Stomach (tissue), 9 donors: ENCODE results near the gene FBN2. TPM values are rescaled to one million over a fixed set of nuclear protein-coding genes. Genes with fewer than 3 reads are reported as not detected.
"Not testable (repeated sequence)": the region's sequence is repeated elsewhere in the genome, so short reads cannot be mapped to it uniquely, and the experiment has no call there.

Experiments used
- DNase-seq, 2 donors: peaks; one replicate each; pipeline versions ENCODE4 v3.0.0 to v3.0.0-alpha.2; 2013 to 2019
- H3K27ac ChIP-seq, 5 donors: fragments of 200-600 bp in 4 of 5; sonication (generic) in 4 of 5; one replicate each; pipeline ENCODE4 v1.5.1; 2013 to 2019; ENCODE audit warnings: mild to moderate bottlenecking in 1 of 5, moderate library complexity in 1 of 5
- H3K27me3 ChIP-seq, 3 donors: fragments of 200-600 bp; sonication (generic); one replicate each; pipeline ENCODE4 v1.5.1; 2017 to 2019; ENCODE audit warnings: mixed run types in 1 of 3
- H3K36me3 ChIP-seq, 4 donors: fragments of 200-600 bp; sonication (generic); 1 replicate in 3 of 4; 2 replicates in 1 of 4; pipeline ENCODE4 v1.5.1; 2016 to 2019
- H3K4me1 ChIP-seq, 4 donors: fragments of 200-600 bp; sonication (generic); one replicate each; pipeline ENCODE4 v1.5.1; 2016 to 2019
- H3K4me3 ChIP-seq, 4 donors: fragments of 200-600 bp; sonication (generic) in 3 of 4; one replicate each; pipeline ENCODE4 v1.5.1; 2016 to 2019; ENCODE audit warnings: mild to moderate bottlenecking in 1 of 4
- H3K9me3 ChIP-seq, 4 donors: fragments of 200-600 bp; sonication (generic); one replicate each; pipeline ENCODE4 v1.5.1; 2016 to 2019
- EP300 ChIP-seq: sonication (generic); formaldehyde crosslinking; IDR thresholded peaks from one replicate; pipeline ENCODE4 v1.6.1; 2017; ENCODE audit warnings: antibody characterized with exemption
- POLR2A ChIP-seq, 4 donors: fragments of 450-650 bp; IDR thresholded peaks; one replicate each; pipeline ENCODE4 v1.6.1; 2016; ENCODE audit warnings: antibody characterized with exemption in 4 of 4, control low read depth in 2 of 4, mild to moderate bottlenecking in 1 of 4, moderate library complexity in 1 of 4
- POLR2AphosphoS5 ChIP-seq, 3 donors: sonication (generic); formaldehyde crosslinking; IDR thresholded peaks; one replicate each; pipeline ENCODE4 v1.6.1; 2016; ENCODE audit warnings: antibody characterized with exemption in 3 of 3
- WGBS, 5 donors: extraction: QIAGEN DNeasy Blood & Tissue Kit in 3 of 5; methylation state at CpG; one replicate each; pipeline versions ENCODE4 v1.1.5 to v1.1.7; 2013 to 2018; 5-methylcytosine and 5-hydroxymethylcytosine counted together
- intact Hi-C: fragments of 100-400 bp; cut with DNase I; formaldehyde crosslinking; loops from one replicate; pipeline ENCODE4 v1.15.1; 2023; ENCODE audit warnings: low total_unique reads
- polyA plus RNA-seq, 3 donors: library from polyadenylated mRNA; stranded (reverse); fragments of 200-250 nt; gene quantifications; one replicate each; pipeline ENCODE4 v1.2.3, GENCODE V29; 2013
- total RNA-seq, 5 donors: library from RNA; depleted of rRNA; stranded (reverse); fragments of >200 nt; gene quantifications; one replicate each; pipeline versions ENCODE4 v1.1.0 to v1.2.3, GENCODE V29; 2014 to 2016
- TF ChIP-seq, protein P1 (sequence below), 7 experiments: fragments of 450-650 bp in 4 of 7; fragments of 200-600 bp in 3 of 7; sonication (generic) in 3 of 7; IDR thresholded peaks; one replicate each; pipeline ENCODE4 v1.5.1; 2016 to 2019; ENCODE audit warnings: antibody characterized with exemption in 7 of 7, control low read depth in 2 of 7, mild to moderate bottlenecking in 1 of 7
- donor health status: healthy with polysubstance abuse.
- donor health status: Bipolar disorder and iron deficiency.
- donor health status: healthy.

Gene FBN2
- total and polyA plus RNA-seq, 8 donors: under 0.01 to 42.8 (median 1.9) TPM

DNA sequence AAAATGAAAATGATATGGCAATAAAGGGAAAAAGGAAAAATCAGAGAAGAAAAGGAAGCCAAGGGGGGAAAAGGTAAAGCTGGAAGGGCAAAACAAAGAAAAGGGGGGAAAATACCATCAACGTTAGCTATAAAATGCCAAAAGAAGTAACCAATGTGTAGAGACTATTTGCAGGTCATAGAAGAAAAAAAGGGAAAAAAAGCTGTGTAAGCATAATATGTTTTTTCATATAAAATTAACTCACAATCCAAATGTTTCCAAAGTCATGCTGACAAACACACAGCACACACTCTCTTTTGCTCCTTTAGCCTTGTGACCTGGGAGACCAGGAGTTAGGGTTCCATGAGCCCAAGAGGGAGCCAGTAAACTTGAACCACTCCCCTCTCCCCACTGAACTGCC lies 18.2 kb downstream of the FBN2 start:
- Histone ChIP-seq H3K9me3 (no peaks in the 10 kb centered on the region), H3K4me1 (no peaks in the 10 kb centered on the region), H3K27ac (no peak overlapping the region), H3K36me3 (no peaks in the 10 kb centered on the region), H3K27me3 (no peaks in the 10 kb centered on the region), H3K4me3 (no peak overlapping the region)
- TF ChIP-seq POLR2A (IDR thresholded peaks at IDR 0.05) (no peak), EP300 (no peak), POLR2AphosphoS5 (IDR thresholded peaks at IDR 0.05) (no peak)
- TF ChIP-seq, protein P1, sequence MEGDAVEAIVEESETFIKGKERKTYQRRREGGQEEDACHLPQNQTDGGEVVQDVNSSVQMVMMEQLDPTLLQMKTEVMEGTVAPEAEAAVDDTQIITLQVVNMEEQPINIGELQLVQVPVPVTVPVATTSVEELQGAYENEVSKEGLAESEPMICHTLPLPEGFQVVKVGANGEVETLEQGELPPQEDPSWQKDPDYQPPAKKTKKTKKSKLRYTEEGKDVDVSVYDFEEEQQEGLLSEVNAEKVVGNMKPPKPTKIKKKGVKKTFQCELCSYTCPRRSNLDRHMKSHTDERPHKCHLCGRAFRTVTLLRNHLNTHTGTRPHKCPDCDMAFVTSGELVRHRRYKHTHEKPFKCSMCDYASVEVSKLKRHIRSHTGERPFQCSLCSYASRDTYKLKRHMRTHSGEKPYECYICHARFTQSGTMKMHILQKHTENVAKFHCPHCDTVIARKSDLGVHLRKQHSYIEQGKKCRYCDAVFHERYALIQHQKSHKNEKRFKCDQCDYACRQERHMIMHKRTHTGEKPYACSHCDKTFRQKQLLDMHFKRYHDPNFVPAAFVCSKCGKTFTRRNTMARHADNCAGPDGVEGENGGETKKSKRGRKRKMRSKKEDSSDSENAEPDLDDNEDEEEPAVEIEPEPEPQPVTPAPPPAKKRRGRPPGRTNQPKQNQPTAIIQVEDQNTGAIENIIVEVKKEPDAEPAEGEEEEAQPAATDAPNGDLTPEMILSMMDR (IDR thresholded peaks at IDR 0.05): no peak
- 79 to 95% (median 87%) methylated on average over 1 of the region's 1 CpG for WGBS, 5 donors
- intact Hi-C loops: no loop called here
- DNase-seq: no peak

DNA sequence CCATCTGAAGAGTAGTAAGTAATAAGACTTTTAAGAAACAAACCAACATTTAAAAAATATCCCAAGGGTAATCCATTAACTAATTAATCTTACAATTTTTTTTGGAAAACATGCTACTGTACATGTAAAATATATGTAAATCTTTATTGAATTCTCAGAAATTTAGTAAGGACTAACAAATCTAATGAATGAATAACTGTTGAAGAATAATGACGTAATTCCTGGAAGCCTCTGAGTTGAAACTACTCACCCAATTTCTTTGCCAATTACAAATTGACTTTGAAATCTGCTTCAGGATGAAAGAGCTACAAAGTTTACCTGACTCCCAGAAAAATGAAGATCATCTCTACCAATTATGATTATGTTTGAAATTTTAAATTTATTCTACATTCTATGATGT lies 21.1 kb downstream of the FBN2 start:
- TF ChIP-seq POLR2AphosphoS5 (IDR thresholded peaks at IDR 0.05): no peak
- TF ChIP-seq POLR2A (IDR thresholded peaks at IDR 0.05): no peak
- TF ChIP-seq, protein P1 (IDR thresholded peaks at IDR 0.05): no peak
- TF ChIP-seq EP300: no peak
- Histone ChIP-seq H3K9me3 (no peaks in the 10 kb centered on the region), H3K27me3 (no peaks in the 10 kb centered on the region), H3K4me3 (no peak overlapping the region), H3K36me3 (no peaks in the 10 kb centered on the region), H3K27ac (no peak overlapping the region), H3K4me1 (no peaks in the 10 kb centered on the region)
- intact Hi-C loops: no loop called here
- 79 to 96% (median 89%) methylated on average over 1 of the region's 1 CpG for WGBS, 5 donors
- no peak for DNase-seq

DNA sequence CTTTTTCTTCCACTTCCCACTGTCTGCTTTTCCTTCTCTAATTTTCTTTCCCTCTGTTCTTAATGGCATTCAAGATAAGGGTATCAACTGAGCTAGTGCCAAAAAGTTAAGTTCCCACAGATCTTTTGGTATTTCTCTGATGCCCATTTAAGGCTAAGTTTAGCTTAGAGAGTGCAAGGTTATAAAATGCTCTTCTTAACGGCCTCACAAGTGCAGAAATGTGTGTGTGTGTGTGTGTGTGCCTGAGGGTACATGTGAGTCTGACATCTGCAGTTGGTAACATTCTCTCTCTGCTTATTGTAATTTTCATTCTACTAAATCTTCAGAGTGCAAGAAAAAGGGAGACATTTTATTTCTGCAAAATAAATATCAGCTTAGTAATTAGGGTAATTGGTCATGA lies 24.2 kb downstream of the FBN2 start:
- H3K4me1 ChIP-seq: no peaks in the 10 kb centered on the region
- DNase-seq: peak in 1 of 2 donors; percentile 29
- H3K27ac ChIP-seq: no peak overlapping the region
- no peaks in the 10 kb centered on the region for H3K27me3 ChIP-seq
- intact Hi-C loops: no loop called here
- no peaks in the 10 kb centered on the region for H3K9me3 ChIP-seq
- 2 to 23% (median 7%) methylated on average over 1 of the region's 1 CpG for WGBS, 5 donors
- no peak overlapping the region for H3K4me3 ChIP-seq
- no peak for TF ChIP-seq EP300
- TF ChIP-seq POLR2A (IDR thresholded peaks at IDR 0.05): no peak
- TF ChIP-seq, protein P1 (IDR thresholded peaks at IDR 0.05): no peak
- no peak for TF ChIP-seq POLR2AphosphoS5 (IDR thresholded peaks at IDR 0.05)
- H3K36me3 ChIP-seq: no peaks in the 10 kb centered on the region

DNA sequence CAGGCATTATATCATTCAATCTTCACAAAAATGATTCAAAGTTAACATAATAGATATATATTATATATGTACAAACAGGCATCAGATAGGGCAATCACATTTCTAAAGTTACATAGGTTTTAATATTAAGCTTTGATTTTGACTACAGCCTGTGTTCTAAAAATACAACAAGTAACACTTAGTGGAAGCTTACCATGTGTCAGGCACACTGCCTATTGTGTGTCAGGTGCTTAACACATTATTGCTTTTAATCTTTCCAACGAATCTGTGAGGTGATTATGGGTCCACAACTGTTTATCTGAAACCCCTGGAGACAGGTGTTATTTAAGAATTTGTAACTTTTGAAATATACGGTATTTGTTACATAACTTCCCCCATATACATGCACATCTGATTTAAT lies 25.2 kb downstream of the FBN2 start:
- Histone ChIP-seq H3K4me3 (no peak overlapping the region), H3K27me3 (no peaks in the 10 kb centered on the region)

DNA sequence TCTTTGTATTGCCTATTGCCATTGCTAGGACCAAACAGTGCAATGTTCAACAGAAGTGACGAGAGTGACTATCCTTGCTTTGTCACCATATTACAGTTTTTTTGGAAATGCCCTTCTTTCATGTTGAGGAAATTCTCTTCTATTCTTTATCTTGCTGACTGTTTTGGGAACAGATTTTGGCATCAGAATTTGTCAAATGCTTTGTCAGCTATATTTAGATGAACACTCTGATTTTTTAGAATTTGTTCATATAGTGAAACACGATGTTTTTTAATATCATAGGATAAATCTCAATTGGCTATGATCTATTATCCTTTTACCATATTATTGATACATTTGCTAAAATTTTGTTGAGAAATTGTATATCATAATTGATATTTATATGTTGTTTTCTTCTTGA lies 31.4 kb downstream of the FBN2 start:
- no peak for DNase-seq
- no peak for TF ChIP-seq EP300
- TF ChIP-seq, protein P1 (IDR thresholded peaks at IDR 0.05): no peak
- TF ChIP-seq POLR2AphosphoS5 (IDR thresholded peaks at IDR 0.05): no peak
- TF ChIP-seq POLR2A (IDR thresholded peaks at IDR 0.05): no peak
- Histone ChIP-seq H3K4me1 (no peaks in the 10 kb centered on the region), H3K4me3 (no peak overlapping the region), H3K9me3 (peaks cover 6 to 20% (median 14%) of the 10 kb centered on the region in 4 donors), H3K27me3 (no peaks in the 10 kb centered on the region), H3K36me3 (no peaks in the 10 kb centered on the region), H3K27ac (no peak overlapping the region)
- intact Hi-C loops: no loop called here
- 86 to 97% (median 94%) methylated on average over 2 of the region's 2 CpGs for WGBS, 5 donors

More for the DNA sequence above, 25.2 kb downstream of the FBN2 start:
- Histone ChIP-seq H3K27ac (no peak overlapping the region), H3K9me3 (no peaks in the 10 kb centered on the region), H3K4me1 (no peaks in the 10 kb centered on the region), H3K36me3 (no peaks in the 10 kb centered on the region)
- WGBS, 5 donors: 54 to 65% (median 59%) methylated on average over 2 of the region's 2 CpGs
- no peak for DNase-seq
- intact Hi-C loops: no loop called here
- TF ChIP-seq EP300: no peak

DNA sequence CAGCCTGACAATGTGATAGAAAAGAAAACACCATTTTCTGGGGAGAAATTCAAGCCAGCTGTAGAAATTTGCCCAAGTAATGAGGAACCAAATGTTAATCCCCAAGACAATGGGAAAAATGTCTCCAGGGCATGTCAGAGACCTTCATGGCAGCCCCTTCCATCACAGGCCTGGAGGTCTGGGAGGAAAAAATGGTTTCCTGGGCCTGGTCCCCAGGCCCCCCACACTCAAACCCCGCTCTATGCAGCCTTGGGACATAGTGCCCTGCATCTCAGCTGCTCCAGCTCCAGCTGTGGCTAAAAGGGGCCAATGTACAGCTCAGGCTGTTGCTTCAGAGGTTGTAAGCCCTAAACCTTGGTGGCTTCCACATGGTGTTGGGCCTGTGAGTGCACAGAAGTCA lies 34.3 kb downstream of the FBN2 start:
- H3K27ac ChIP-seq, H3K36me3 ChIP-seq, DNase-seq, H3K27me3 ChIP-seq, H3K4me1 ChIP-seq, H3K4me3 ChIP-seq, intact Hi-C loops: not testable (repeated sequence)
- 60 to 71% (median 70%) methylated on average over 1 of the region's 1 CpG for WGBS, 5 donors
- peaks cover 6 to 20% (median 14%) of the 10 kb centered on the region in 4 donors for H3K9me3 ChIP-seq
